GM21423 (cell line): Measurements from ENCODE around the gene SOBP.

Experiments used
- ATAC-seq: cut with Tn5 transposase; IDR thresholded peaks from one replicate; pipeline ENCODE4 v1.9.1; 2021; ENCODE audit warnings: mild to moderate bottlenecking, moderate library complexity; ENCODE audit not compliant: unreplicated experiment

The SOBP gene

DNA sequence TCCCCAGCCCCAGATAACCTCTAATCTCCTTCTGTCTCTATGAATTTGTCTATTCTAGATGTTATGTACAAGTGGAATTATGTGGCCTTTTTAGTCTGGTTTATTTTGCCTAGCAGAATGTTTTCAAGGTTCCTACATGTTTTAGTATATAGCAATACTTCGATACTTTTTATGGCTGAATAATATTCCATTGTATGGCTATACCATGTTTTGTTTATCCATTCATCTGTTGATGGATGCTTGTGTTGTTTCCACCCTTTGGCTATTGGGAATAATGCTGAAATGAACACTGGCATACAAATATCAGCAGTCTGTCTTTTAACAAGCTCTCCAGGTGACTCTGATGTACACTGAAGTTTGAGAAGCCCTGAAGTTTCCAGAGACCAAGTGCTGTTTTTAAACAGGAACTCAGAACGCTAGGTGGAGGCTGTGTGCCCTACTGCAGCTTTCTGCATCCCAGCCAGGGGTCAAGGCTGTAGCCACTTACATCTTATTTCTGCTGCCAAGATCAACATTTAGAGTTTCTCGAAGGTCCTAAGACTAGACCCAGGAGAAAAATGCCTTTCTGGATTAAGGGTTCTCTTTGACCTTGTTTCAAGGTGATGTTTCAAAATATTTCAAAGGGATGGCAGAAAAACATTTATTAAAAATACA is 123.0 kb downstream of the SOBP start:
- no peak for ATAC-seq

DNA sequence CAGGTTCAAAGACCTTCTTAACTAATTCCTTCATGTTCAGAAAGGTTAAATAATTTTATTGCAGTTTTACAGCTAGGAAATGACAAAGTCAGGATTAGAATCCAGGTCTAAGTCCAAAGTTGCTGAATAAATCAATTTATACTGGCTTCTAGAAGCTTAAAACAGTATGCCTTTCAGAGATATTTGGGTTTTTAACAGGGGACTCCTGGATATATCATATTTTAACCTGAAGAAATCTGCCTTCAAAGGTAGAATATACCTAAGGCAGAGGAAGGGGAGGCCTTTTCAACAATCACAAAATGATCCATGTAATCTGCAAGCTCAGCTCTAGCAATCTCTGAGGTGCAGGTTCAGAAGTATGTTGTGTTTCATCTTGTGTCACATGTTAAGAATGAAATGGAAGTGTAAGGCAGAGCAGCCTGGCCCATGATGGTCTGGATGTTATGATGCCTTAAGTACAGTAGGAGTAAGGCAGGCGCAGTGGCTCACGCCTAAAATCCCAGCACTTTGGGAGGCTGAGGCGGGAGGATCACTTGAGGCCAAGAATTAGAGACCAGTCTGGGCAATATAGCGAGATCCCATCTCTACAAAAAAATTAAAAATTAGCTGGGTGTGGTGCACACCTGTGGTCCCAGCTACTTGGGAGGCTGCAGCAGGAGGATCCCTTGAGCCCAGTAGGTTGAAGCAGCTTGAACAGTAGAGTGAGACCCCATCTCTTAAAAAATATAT is 123.9 kb downstream of the SOBP start:
- ATAC-seq: no peak

DNA sequence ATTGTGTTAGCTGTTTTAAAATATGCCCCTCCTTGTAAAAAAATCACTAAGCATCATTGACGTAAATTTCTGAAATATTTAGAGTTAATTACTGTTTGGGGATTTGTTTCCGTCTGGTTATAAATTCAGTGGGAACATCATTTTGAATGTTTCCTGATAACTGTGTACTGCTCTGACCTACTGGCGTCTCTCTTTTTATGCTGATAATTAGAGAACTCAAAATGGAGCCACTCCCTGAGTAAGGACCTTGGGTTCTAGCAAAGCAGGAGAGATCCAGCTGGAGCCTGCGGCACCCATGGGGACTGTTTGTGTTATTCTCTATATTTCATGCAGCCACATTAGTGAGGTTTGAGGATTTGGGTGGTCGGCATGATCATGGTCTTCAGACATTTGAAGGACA is 124.9 kb downstream of the SOBP start:
- ATAC-seq: no peak

DNA sequence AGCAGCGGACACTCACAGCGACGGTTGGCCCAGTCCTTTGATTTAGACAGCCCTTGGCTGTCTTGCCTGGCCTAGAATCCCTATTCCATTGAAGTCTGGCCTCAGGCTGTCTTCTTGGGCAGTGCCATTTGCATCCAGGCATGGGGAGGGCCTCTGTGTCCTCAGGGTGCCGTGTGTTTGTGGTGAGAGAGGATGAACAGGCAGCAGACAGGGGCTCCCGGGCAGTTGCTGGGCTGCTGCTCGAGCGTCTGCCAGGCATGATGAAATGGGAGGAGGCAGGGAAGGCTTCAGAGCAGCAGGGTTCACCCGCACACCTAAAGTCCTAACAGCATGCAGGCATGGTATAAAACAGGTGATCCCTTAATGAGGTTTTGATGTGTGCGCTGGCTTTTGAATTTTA is 126.9 kb downstream of the SOBP start:
- ATAC-seq: no peak

DNA sequence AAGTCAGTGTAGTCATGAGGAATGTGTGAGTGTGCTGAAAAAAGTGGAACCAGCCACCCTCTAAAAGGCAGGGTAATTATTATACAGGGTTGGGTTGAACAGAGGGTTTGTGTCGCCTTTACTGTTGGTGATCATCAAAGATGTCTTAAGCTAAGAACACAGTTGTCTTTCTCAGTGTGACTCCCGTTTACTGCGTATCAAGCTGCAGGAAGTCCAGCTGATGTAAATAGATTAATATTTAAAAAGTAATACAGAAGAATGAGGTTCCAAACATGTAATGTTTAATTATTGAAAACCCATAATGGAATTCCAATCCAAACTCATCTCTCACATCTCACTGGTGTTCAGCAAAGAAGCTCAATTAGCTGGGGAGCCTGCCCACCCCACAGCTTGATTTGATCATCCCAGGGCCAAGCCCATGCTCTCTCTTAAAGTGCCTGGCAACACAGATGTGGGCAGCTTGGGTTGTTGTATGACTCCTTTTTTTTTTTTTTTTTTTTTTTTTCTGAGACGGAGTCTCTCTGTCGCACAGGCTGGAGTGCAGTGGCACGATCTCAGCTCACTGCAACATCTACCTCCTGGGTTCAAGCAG is 127.5 kb downstream of the SOBP start:
- no peak for ATAC-seq

DNA sequence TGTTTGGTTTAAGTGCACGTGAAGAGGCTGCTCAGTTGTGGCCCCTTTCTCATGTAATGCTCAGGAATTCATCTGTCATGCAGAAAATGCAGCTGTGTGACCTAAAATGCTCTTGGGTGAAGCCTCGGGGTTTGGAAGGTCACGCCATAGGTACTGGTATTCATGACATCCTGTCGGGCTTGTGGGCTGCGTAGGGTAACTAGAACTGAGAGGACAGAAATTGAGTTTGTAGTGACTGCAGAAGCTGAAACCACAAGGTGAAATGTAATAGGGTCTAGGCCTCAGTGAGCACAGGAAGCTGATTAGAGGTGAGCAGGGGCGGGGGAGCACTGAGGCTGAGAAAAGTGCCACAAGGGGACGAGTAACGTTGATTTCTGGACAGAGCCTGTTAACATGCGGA is 128.8 kb downstream of the SOBP start:
- peak; percentile 99 for ATAC-seq

DNA sequence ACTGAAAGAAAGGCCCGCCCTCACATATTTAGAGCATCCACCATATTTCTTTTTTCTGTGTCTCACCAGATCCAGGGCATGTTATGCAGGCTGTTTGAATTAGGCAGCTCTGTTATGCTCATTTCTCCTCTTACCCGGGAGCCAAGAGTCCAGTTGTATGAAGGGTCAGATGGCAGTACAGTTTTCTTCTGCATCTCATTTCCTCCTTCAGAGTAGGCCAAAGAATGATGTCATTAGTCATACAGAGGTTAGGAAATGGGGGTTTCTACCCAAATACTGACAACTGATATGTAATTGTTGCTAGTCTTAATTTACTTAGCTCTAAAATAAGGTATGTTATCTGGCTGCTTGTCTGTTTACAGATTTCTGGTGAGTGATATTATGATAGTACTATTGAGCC is 130.8 kb downstream of the SOBP start:
- ATAC-seq: no peak

DNA sequence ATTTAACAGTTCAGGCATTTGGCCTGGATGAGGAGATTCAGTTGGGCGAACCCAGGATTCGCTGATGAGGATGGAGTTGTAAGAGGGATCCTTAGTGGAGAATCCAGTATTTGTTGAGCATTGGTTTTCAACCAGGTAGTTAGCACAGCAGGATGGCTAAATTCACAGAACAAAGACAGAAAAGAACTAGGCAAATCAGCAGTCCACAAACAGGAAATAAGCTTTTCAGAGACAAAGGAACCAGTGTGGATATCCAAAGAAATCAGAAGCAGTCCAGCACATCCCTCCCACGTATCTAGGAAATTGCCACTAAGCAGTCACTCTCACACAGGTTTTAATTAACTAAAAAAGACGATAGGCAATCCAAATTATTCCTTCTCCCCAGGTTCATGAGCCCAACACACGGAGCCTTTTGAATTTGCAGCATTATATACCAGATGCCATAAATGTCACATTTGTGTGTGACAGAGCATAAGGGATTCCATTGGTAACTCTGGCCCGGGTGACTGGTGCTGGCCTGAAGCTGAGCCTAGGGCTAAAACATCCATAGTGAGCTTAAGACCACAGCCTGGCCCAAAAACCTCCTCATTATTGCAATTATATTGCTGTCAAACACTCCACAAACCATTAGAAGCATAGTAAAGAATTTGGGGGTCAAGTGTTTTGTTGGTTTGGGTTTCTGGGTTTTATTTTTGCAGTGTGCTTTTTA is 131.5 kb downstream of the SOBP start:
- ATAC-seq: no peak

DNA sequence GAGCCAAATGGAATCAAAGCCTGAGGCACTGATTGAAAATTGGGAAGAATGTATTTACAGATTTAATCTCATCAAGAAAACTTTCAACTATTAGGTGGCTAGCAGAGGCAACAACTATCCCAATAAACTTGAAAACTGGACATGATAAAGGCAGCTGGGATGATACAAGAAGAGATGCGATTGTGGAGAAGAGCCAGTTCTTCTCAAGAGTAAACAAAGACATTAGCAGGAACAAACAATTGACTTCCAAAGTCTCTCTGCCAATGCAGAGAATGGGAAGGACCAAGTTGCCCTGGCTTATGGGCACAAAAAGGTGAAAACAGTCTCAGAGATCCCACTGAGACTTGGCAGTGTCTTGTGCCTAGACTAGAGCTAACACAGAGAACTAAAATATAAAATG is 132.4 kb downstream of the SOBP start:
- ATAC-seq: no peak

DNA sequence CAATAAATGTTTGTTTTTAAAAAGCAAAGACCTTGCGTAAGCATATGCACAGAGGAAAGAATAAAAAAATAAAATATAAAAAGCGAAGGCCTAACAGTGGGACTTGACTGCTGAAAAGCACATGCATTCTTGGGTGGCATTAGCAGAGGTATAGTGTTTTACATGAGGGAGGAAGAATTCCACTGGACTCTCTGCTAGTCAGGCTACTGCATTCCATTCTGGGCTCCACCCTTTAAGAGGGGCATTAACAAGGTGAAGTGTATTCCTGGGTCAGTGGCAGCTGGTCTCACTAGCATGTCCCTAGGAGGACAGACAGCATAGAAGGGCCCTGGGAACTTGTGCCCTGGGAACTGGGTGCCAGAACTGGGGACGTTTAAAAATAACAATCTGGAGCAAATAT is 134.1 kb downstream of the SOBP start:
- no peak for ATAC-seq

DNA sequence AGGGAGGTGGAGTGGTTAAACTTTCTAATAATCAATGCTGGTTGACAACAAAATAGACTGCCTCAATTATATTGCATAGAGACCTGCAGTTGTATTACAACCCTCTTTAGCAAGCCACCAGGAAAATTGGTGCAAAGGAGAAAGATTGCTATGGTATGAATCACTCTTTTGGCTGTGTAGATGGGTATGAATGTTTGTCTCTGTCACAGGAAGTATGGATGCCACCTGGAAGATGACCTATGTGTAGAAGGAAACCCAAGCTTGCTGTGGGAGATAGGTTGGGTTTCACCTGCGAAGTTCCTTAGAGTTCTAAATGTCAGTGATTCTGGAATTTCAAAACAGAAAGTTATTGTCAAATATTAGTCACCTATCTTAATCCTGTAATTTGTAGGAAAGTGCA is 134.6 kb downstream of the SOBP start:
- no peak for ATAC-seq

DNA sequence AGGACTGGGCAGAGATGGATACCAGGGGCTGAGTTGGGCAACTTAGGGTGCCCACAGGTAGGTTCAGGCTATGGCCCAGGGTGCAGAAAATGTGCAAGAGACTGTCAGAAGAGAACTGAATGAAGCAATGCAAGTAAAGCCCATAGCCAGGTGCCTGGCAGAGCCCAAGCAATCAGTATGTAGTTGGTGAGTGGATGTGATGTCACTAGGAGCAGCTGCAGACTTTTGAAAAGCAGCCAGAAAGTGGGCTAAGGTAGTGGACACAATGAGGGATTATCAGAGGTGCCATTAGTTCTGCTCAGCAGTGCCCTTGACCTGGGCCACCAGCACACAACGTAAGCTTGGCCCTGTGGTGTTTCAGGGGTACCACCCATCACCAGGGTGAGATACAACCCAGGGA is 135.3 kb downstream of the SOBP start:
- ATAC-seq: no peak

DNA sequence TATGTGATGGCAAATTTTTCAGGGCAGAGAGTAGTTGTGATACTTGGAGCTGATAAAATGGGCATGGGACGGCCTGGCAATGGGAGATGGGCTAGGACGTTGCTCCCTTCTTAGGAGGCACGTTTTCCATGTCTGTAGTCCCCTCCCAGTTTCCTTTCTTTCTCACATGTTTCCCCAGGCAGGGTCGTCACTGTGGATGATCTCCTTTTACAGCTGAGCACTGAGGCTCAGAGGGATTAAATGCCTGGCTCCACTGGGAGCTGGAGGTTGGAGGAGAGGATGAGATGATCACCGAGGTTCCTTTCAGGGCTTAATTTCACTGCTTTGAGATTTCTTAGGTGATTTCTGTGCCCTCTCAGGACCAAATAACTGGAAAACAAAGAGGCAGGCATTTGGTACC is 136.7 kb downstream of the SOBP start:
- ATAC-seq: no peak

DNA sequence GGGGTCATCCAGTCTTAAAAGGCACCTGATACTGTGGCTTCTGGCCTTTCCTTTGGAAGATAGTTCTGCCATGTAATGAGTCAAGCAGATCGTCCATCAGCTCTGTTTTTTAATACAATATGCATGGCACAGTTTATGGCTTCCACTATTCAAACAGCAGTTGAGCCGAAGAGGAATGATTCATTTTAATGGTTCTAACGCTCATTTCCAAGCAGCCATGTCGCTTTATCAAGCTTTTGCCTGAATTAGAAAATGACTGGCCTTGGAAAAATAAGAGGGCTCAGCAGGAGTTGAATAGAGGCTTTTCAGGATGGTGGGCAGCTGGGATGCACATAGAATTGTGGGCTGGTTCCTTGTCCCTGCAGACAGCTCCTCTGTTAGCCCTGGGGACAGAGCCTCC is 138.1 kb downstream of the SOBP start:
- no peak for ATAC-seq

DNA sequence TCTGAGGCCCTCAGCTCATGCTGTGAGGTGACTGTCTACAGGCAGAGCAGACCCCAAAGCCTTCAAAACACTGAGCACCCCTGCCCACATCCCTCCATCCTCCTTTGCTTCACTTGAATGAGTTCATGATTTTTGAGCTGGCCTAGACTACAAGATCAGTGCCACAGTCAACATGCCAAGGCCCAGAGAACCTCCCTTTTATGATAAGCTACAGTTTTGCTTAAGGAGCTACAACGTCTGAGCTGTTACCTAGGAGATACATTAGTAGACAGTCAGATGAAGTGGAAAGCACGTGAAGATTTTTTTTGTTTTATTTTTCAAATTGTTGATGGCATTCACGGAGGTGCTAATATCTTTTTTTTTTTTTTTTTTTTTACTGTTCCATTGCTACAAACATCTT is 139.0 kb downstream of the SOBP start:
- ATAC-seq: no peak

DNA sequence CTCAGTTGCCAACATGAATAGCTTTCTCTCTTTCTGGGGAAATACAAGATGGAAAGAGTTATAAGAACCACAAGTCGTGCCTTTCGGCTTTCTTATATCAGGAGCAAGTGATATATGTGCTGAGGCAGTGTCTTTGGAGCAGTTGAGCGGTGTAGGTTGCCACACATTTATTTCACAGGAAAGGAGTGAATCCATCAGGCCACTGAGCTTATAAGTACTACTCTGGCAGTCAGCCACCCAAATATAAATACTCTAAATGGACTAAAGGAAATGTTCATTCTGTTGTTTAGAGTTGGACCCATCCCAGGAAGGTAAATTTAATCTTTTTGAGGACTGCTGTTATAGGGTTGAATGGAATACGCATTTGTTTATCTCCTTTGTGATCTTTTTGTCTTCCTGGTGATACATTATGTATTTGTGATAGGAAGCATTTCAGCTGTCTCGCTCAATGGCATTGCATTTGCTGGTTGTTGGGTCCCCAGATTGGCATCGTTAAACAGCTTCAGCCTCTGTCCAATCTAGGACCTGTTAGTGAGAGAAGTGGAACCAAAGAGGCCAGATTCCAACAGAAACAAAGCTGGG is 139.7 kb downstream of the SOBP start:
- ATAC-seq: no peak

DNA sequence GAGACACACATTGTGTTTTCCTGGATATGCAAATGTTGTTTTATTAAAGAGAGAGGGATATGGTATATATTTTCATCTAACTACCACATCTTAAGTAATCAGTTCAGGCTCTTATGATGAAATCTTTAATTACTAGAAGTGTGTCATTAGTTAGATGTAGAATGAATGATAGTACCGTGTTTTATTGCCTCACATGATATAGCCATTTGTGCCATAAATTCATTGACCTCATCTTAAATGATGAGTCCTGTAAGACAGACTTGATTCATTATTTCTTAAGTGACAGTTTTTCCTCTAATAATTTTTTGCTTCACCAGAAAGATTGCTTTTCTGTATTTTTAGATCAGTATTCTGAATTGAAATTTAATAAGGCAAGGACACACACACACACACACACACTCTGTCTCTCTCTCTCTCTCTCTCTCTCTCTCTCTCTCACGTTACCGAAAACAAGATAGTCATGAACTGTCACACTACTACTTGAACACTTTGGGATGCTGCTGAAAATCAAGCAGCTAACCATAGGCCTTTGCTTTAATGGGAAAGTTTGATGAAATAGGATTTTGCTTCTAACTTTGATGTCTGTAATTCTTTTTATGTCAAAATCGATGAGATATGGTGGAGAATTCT is 140.5 kb downstream of the SOBP start:
- ATAC-seq: no peak

DNA sequence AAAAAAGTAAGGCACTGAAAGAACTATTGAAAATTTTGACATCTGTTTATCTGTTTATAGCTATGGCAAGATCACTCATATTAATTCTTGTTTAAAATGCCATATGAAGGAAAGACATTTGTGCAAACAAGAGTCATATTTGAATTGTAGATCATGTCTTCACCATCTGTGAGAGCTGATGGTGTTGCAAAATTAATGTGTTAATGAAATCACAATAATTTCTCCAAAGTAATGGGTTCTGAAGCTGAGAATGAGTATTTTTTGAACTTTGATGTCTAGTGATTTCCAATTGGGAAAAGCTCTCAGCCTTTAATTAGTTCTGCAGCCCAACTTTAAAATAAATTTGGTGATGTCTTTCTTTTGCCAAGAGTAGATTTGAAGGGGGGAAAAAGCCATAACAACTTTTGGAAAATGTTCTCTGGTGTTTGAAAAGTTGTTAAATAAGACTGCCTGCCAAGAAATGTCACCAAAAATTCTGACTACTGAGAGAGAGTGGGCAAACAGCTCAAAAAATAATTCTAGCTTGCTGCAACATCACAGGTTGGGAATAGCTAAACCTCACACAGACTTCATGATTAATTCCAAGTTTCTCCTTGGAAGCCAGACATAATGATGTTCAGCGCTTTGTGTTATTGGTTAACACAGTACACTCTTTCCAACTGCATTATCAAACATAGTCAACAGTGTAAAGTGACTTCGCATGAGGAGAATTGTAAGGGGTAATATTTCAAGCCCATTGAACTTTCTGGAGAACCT is 142.6 kb downstream of the SOBP start:
- no peak for ATAC-seq

DNA sequence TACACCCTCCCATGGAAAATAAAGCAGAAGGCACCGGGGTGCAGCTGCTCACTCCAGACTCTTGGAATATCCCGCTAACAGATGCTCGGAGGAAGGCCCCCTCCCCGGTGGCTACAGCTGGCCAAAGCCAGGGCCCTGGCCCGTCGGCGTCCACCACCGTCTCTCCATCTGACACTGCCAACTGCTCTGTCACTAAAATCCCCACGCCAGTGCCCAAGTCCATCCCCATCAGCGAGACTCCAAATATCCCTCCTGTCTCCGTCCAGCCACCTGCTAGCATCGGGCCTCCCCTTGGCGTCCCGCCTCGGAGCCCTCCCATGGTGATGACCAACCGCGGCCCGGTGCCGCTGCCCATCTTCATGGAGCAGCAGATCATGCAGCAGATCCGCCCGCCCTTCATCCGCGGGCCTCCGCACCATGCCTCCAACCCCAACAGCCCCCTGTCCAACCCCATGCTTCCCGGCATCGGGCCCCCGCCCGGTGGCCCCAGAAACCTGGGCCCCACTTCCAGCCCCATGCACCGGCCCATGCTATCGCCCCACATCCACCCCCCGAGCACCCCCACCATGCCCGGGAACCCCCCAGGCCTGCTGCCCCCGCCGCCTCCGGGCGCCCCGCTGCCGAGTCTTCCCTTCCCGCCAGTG is 143.9 kb downstream of the SOBP start:
- no peak for ATAC-seq
